Astrocyte (in vitro differentiated cells and primary cell): ENCODE measurements around the gene FREM3.

Experiments
- CTCF ChIP-seq: IDR thresholded peaks from 2 replicates; pipeline ENCODE4 v1.5.1; 2011; ENCODE audit warnings: low read depth, mild to moderate bottlenecking, inconsistent platforms, low read length, moderate library complexity; ENCODE audit not compliant: insufficient read depth
- EZH2 ChIP-seq: IDR thresholded peaks from 2 replicates; pipeline ENCODE4 v1.6.1; 2012; ENCODE audit warnings: mild to moderate bottlenecking, low read length, inconsistent platforms; ENCODE audit not compliant: insufficient read depth

- TF ChIP-seq CTCF = no peak
- TF ChIP-seq EZH2 = no peak
These were observed 76.6 kb downstream of the FREM3 start for GRCh38 chr4:143623896-143624295.
